GM12878 (cell line): Measurements from ENCODE around the gene ING3. TPM values are rescaled to one million over a fixed set of nuclear protein-coding genes. Genes with fewer than 3 reads are reported as not detected.

ENCODE experiments used
- ATAC-seq: fragments of 200-7000 bp; cut with Tn5 transposase; 3 replicates; pipeline ENCODE4 v1.9.1; 2020; ENCODE audit warnings: mild to moderate bottlenecking, moderate library complexity
- BruUV-seq: library from RNA; stranded (reverse); fragments of 400-500 nt; replicated peaks from 2 replicates; lab custom pipeline; 2021; lab: Mats Ljungman, UMichigan
- CTCF ChIA-PET: fragments of 300-600 bp; sonication (Branson Sonifier 250); formaldehyde crosslinking; extraction: SDS; loops from one replicate; lab custom pipeline; 2021; ENCODE audit warnings: inconsistent platforms; lab: Yijun Ruan, JAX
- POLR2A ChIA-PET: fragments of 350-600 bp; formaldehyde crosslinking; extraction: SDS; loops from one replicate; lab custom pipeline; 2021; ENCODE audit warnings: inconsistent platforms; lab: Charles Lee
- RAD21 ChIA-PET: fragments of 300-600 bp; sonication (Branson Sonifier 250); formaldehyde crosslinking; loops from one replicate; lab custom pipeline; 2023; ENCODE audit warnings: antibody characterized with exemption; ENCODE audit not compliant: unreplicated experiment; lab: Charles Lee
- SMC1A ChIA-PET: fragments of 300-600 bp; sonication (Branson Sonifier 250); formaldehyde crosslinking; loops from one replicate; lab custom pipeline; 2023; ENCODE audit not compliant: unreplicated experiment, uncharacterized antibody; lab: Charles Lee
- DNase-seq: peaks from one replicate; pipeline ENCODE4 v3.0.0-alpha.2; 2011; ENCODE audit warnings: low read depth, low spot score
- FAIRE-seq: peaks from 3 replicates; lab custom pipeline; 2011; peaks lifted over from hg19 to GRCh38; lab: Jason Lieb, UNC
- H2AFZ ChIP-seq: 2 replicates; pipeline ENCODE4 v1.6.0; 2011; ENCODE audit warnings: low read depth, low read length, control low read depth; ENCODE audit not compliant: control insufficient read depth
- H3K27ac ChIP-seq: 2 replicates; pipeline ENCODE4 v1.5.1; 2011; ENCODE audit warnings: control low read depth; ENCODE audit not compliant: control insufficient read depth, insufficient read depth
- H3K27me3 ChIP-seq, 2 experiments: replicated peaks in 1 of 2; 2 replicates each; pipeline versions ENCODE4 v1.6.0 to v1.6.1; 2011; ENCODE audit warnings: low read length in 1 of 2; ENCODE audit not compliant: control insufficient read depth in 2 of 2, insufficient read depth in 2 of 2
- H3K36me3 ChIP-seq, 2 experiments: 2 replicates each; pipeline ENCODE4 v1.5.1; 2011; ENCODE audit warnings: low read length in 1 of 2; ENCODE audit not compliant: control insufficient read depth in 2 of 2, insufficient read depth in 2 of 2
- H3K4me1 ChIP-seq: 2 replicates; pipeline ENCODE4 v1.6.1; 2011; ENCODE audit warnings: mild to moderate bottlenecking, low read length, moderate library complexity, mixed read lengths; ENCODE audit not compliant: control insufficient read depth, insufficient read depth
- H3K4me2 ChIP-seq: 2 replicates; pipeline ENCODE4 v1.6.0; 2011; ENCODE audit warnings: control low read depth; ENCODE audit not compliant: control insufficient read depth, insufficient read depth
- H3K4me3 ChIP-seq: fragments of 200-600 bp; sonication (generic); 2 replicates; pipeline ENCODE4 v1.5.1; 2016
- H3K79me2 ChIP-seq: 2 replicates; pipeline ENCODE4 v1.6.0; 2011; ENCODE audit warnings: low read length; ENCODE audit not compliant: control insufficient read depth, insufficient read depth
- H3K9ac ChIP-seq: 2 replicates; pipeline ENCODE4 v1.8.0; 2011; ENCODE audit warnings: low read length, control low read depth, mixed read lengths; ENCODE audit not compliant: control insufficient read depth, insufficient read depth
- H3K9me3 ChIP-seq: replicated peaks from 3 replicates; pipeline ENCODE4 v1.5.1; 2011; ENCODE audit warnings: mild to moderate bottlenecking, low read length; ENCODE audit not compliant: control insufficient read depth, insufficient read depth
- H4K20me1 ChIP-seq: 2 replicates; pipeline ENCODE4 v1.6.0; 2011; ENCODE audit not compliant: control insufficient read depth, insufficient read depth
- BACH1 ChIP-seq: fragments of 450-650 bp; IDR thresholded peaks from 2 replicates; pipeline ENCODE4 v1.6.1; 2017; ENCODE audit warnings: mild to moderate bottlenecking, borderline replicate concordance
- EZH2 ChIP-seq: IDR thresholded peaks from 2 replicates; pipeline ENCODE4 v1.6.1; 2012; ENCODE audit warnings: low read depth, mild to moderate bottlenecking, control low read depth, inconsistent platforms, low read length, borderline replicate concordance; ENCODE audit not compliant: control insufficient read depth
- FOS ChIP-seq: IDR thresholded peaks from 3 replicates; pipeline ENCODE4 v1.6.1; 2011; ENCODE audit warnings: borderline replicate concordance; ENCODE audit not compliant: insufficient read length; ENCODE audit errors: extremely low read depth
- KLF5 ChIP-seq: fragments of 450-650 bp; IDR thresholded peaks from 2 replicates; pipeline ENCODE4 v1.6.1; 2014; ENCODE audit warnings: mild to moderate bottlenecking; ENCODE audit not compliant: partially characterized antibody
- LARP7 ChIP-seq: fragments of 450-650 bp; IDR thresholded peaks from 2 replicates; pipeline ENCODE4 v1.6.1; 2017; ENCODE audit warnings: mild to moderate bottlenecking
- MEF2A ChIP-seq: IDR thresholded peaks from 2 replicates; pipeline ENCODE4 v1.6.1; 2011; ENCODE audit warnings: low read depth, mild to moderate bottlenecking, low read length, moderate library complexity; ENCODE audit not compliant: insufficient read depth
- PBX3 ChIP-seq: IDR thresholded peaks from 2 replicates; pipeline ENCODE4 v1.6.1; 2011; ENCODE audit warnings: mild to moderate bottlenecking, low read depth, low read length, moderate library complexity; ENCODE audit not compliant: insufficient replicate concordance
- POLR2AphosphoS2 ChIP-seq: IDR thresholded peaks from 2 replicates; pipeline ENCODE4 v1.6.1; 2011; ENCODE audit warnings: low read depth, mild to moderate bottlenecking, low read length, improper control_type of control experiment, moderate library complexity
- RB1 ChIP-seq: fragments of 450-650 bp; formaldehyde crosslinking; IDR thresholded peaks from 2 replicates; pipeline ENCODE4 v1.6.1; 2017; ENCODE audit warnings: mild to moderate bottlenecking, borderline replicate concordance
- SPI1 ChIP-seq: IDR thresholded peaks from 2 replicates; pipeline ENCODE4 v1.6.1; 2011; ENCODE audit warnings: low read depth, mild to moderate bottlenecking, low read length, moderate library complexity, borderline replicate concordance; ENCODE audit not compliant: insufficient read depth
- SUZ12 ChIP-seq: fragments of 200-600 bp; sonication (generic); IDR thresholded peaks from one replicate; pipeline ENCODE4 v1.6.1; 2018; ENCODE audit warnings: antibody characterized with exemption, mild to moderate bottlenecking; ENCODE audit not compliant: unreplicated experiment
- WGBS: methylation state at CpG from one replicate; pipeline ENCODE4 v1.1.6; 2016; ENCODE audit warnings: low lambda C conversion rate; ENCODE audit not compliant: insufficient replicate concordance, insufficient coverage; ENCODE audit errors: missing lambda C conversion rate; 5-methylcytosine and 5-hydroxymethylcytosine counted together
- in situ Hi-C: fragments of 300-500 bp; cut with MboI; formaldehyde crosslinking; loops from 9 replicates; pipeline ENCODE4 v1.14.3; 2018; ENCODE audit warnings: mixed read lengths
- intact Hi-C: fragments of 100-400 bp; cut with micrococcal nuclease; formaldehyde crosslinking; loops from one replicate; pipeline ENCODE4 v1.14.2; 2022; ENCODE audit not compliant: unreplicated experiment
- polyA plus RNA-seq, 11 experiments: library from polyadenylated mRNA; depleted of rRNA in 4 of 11; unstranded in 6 of 11; stranded (reverse) in 5 of 11; fragments of >200 nt; fragmentation: Nextera tagmentation in 4 of 11; fragmentation: Illumina TruSeq in 1 of 11; extraction: Ambion mirVana in 4 of 11; extraction: Trizol in 1 of 11; gene quantifications; 1 replicate in 1 of 11; 2 replicates in 10 of 11; pipeline versions ENCODE4 v1.2.1 to v1.2.3, GENCODE V29; 2011 to 2016; ENCODE audit warnings: inconsistent platforms in 2 of 11, missing spikeins in 2 of 11, low read depth in 1 of 11
- total RNA-seq, 4 experiments: library from RNA; depleted of rRNA in 3 of 4; stranded (reverse); fragments of >200 nt in 3 of 4; fragmentation: Illumina TruSeq in 1 of 4; extraction: Trizol in 1 of 4; gene quantifications; 2 replicates each; pipeline versions ENCODE4 v1.2.1 to v1.2.3, GENCODE V29; 2013 to 2021

The ING3 gene
- total and polyA plus RNA-seq, 10 of the 15 experiments (the other 5 are each of a cell fraction or from before 2014, with no cell fraction given), result 12.1 to 60.8 (median 28.8) TPM

- DNase-seq (no peak), FAIRE-seq (no peak), ATAC-seq (peak; percentile 88)
- Histone ChIP-seq H3K9me3 (no peaks in the 10 kb centered on the region), H3K79me2 (no peaks in the 10 kb centered on the region), H4K20me1 (no peaks in the 10 kb centered on the region), H3K4me1 (peaks cover 21% of the 10 kb centered on the region), H3K4me2 (peak within 1 kb of the TSS; percentile 96), H3K27ac (no peak within 1 kb of the TSS), H3K9ac (no peak within 1 kb of the TSS), H3K27me3 (peaks cover 0 to 15% of the 10 kb centered on the region in 2 experiments), H3K36me3 (no peaks in the 10 kb centered on the region), H3K4me3 (peak within 1 kb of the TSS; percentile 45; the same call in 1 of the 2 replicates), H2AFZ (peak within 1 kb of the TSS; percentile 45)
- intact Hi-C loops (loop anchor here (5.0 to 10.0 kb wide), 3 partner anchors 119 to 1006 kb away; no protein-coding TSS in a partner anchor), in situ Hi-C loops (loop anchor here (5.0 kb wide), 1 partner anchor 114 kb away; no protein-coding TSS in a partner anchor)
- SMC1A ChIA-PET, result interaction anchor here (0.9 to 6.7 kb wide), 13 partner anchors 8 to 1006 kb away, joined by 3 to 40 read pairs (median 4); no protein-coding TSS in a partner anchor
- POLR2A ChIA-PET, result interaction anchor here (0.7 kb wide), 1 partner anchor 9 kb away, joined by 3 read pairs; no protein-coding TSS in a partner anchor
- TF ChIP-seq FOS (no peak), EZH2 (peak; percentile 94; the same call in 1 of the 2 replicates), MEF2A (no peak), POLR2AphosphoS2 (no peak), SPI1 (peak; percentile 66; the same call in 1 of the 2 replicates), KLF5 (no peak), LARP7 (no peak), PBX3 (no peak), RB1 (no peak), BACH1 (no peak), SUZ12 (peak; percentile 71)
- 1% methylated on average over 27 of the region's 27 CpGs for WGBS
- CTCF ChIA-PET, result interaction anchor here (0.7 to 8.1 kb wide), 26 partner anchors 8 to 1262 kb away, joined by 3 to 111 read pairs (median 5); no protein-coding TSS in a partner anchor
- BruUV-seq, result no TSS peak
- RAD21 ChIA-PET, result interaction anchor here (0.7 to 6.4 kb wide), 8 partner anchors 51 to 1005 kb away, joined by 3 to 41 read pairs (median 5); no protein-coding TSS in a partner anchor
Measured at GRCh38 chr7:120988591-120989256, 38.1 kb downstream of the ING3 start, which contains the start of gene CPED1. CPED1 (plus strand) TSS chr7:120988711; CDS start chr7:120989622, 911 bp downstream.
